22Rv1 (cell line): Measurements from ENCODE around the gene TMEM255A.

Source experiments
- H3K27ac ChIP-seq: fragments of 450-650 bp; 2 replicates; pipeline ENCODE4 v1.5.1; 2017
- ZFX ChIP-seq: fragments of 450-650 bp; IDR thresholded peaks from 2 replicates; pipeline ENCODE4 v1.6.1; 2017; ENCODE audit warnings: antibody characterized with exemption, borderline replicate concordance
- TF ChIP-seq, protein P1 (sequence below): fragments of 450-650 bp; IDR thresholded peaks from 2 replicates; pipeline ENCODE4 v1.5.1; 2017; ENCODE audit warnings: mild to moderate bottlenecking

Gene TMEM255A

DNA sequence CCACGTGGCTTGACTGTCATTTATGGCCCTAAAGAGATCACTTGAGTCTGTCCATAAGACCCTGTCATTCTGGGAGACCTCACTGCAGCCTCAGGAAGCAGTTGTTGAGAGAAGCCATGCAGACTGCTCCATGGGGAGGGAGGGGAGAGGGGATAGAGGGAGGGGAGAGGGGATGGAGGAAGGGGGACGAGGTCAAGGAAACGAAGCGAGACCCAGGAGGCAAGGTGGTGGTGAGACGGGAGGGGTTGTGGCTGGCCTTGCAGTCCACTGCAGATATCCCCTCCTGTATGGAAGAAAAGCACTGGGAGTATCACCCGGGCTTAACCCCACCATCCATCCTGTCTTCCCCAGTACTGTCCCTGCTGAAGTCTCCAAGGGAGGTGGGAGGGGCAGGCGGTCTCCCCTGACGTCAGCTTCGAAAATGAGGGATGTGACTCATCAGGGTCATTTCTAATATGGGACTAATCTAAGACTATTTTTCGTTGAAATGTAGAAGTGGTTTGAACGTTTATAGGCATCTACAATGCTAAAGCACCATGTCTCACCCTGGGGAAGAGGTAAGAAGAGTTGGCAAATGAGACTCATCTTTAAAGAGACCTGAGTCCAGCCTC is 5.6 kb downstream of the TMEM255A start:
- TF ChIP-seq, protein P1, sequence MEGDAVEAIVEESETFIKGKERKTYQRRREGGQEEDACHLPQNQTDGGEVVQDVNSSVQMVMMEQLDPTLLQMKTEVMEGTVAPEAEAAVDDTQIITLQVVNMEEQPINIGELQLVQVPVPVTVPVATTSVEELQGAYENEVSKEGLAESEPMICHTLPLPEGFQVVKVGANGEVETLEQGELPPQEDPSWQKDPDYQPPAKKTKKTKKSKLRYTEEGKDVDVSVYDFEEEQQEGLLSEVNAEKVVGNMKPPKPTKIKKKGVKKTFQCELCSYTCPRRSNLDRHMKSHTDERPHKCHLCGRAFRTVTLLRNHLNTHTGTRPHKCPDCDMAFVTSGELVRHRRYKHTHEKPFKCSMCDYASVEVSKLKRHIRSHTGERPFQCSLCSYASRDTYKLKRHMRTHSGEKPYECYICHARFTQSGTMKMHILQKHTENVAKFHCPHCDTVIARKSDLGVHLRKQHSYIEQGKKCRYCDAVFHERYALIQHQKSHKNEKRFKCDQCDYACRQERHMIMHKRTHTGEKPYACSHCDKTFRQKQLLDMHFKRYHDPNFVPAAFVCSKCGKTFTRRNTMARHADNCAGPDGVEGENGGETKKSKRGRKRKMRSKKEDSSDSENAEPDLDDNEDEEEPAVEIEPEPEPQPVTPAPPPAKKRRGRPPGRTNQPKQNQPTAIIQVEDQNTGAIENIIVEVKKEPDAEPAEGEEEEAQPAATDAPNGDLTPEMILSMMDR: no peak
- TF ChIP-seq ZFX: no peak
- no peak overlapping the region for H3K27ac ChIP-seq

DNA sequence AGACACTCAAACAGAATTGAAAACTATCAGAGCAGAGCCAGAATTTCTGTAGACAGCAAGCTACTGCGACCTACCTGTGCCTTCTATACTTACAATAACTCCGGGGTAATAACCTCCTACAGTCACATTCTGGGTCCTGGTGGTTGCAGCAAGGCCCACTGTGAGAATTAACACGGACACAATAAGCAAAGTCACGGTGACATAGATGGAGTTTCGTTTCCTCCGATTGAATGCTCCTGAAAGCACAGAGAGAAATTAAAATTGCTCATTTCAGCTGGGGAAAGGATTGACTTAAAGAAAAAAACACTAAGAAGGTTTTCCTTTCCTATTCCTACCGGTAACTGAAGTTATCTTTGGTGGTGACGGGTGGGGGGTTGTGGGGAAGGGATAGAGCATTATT is 7.0 kb downstream of the TMEM255A start:
- no peak overlapping the region for H3K27ac ChIP-seq
- no peak for TF ChIP-seq ZFX
- TF ChIP-seq, protein P1: no peak

DNA sequence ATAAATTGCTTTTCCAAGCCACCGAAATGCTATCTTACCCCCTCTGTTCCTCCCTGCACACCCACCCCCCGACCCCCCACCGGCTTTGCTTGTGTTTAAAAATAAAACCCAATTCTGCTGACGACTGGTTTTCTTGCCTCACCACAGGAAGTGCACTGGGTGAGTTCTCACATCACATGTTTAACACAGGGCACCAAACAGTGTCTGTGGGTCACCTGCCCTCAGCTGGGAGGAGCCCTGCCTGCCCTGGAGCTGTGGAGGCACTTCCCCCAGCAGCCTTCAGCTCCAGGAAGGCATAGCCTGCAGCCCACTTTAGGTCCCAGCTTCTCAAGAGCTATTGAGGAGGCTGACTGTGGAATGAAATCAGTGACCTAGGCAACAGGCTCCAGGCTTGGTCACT is 8.8 kb downstream of the TMEM255A start:
- H3K27ac ChIP-seq: no peak overlapping the region
- TF ChIP-seq, protein P1: no peak
- TF ChIP-seq ZFX: no peak

DNA sequence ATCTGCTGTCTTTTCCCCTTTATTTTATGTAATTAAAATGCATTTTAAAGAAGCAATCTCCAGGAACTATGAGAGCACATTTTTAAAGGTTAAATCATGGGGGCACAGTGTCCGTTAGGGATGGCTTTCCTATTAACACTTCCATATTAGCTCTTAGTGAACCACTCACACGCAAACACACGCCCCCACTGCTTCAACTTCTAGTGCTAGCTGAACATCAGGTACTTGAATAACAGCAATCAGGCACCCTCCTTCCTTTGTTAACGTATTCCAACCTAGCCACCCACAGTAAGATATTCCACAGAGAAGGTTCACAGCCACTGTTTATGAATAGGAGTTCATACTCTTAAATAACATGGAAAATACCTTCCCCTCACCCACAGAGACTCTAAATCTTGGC is 9.3 kb downstream of the TMEM255A start:
- no peak for TF ChIP-seq ZFX
- TF ChIP-seq, protein P1: no peak
- H3K27ac ChIP-seq: no peak overlapping the region

DNA sequence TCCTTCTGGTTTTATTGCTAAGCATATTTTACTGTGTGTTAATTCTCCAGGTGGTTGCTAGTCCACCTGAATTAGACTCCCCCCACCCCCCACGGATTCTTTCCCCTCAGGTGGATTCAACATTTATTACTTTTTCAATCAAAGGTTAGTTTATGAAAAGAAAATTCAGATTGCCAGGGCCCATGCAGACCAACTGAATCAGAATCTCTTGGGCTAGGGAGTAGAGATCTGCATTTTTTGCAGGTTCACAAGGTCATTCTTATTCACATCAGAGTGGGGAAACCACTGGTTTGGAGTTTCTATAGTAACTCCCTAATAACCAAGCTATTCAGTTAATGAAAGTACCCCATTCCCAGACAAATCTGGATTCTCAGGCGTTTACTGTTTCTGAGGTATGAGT is 9.8 kb downstream of the TMEM255A start:
- no peak overlapping the region for H3K27ac ChIP-seq
- TF ChIP-seq, protein P1: no peak
- no peak for TF ChIP-seq ZFX

DNA sequence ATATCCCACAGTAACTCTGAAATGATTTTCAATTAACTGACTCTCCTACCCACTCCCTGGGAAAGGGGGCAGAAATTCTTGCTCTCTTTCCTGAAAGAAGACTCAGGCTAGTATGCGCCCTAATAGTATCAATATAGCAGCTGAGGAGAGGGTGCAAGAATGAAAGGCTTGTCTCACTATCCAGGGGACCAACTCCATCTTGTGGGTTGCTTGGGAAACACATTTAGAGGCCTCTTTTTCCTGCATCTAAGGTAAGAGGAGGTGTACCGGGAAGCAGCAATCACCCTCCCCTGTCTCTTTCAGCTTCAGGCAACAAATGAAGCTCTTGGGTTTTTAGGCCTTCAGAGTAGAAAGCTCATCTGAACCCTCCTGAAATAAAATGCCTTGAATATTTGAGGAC is 11.3 kb downstream of the TMEM255A start:
- TF ChIP-seq ZFX: no peak
- TF ChIP-seq, protein P1: no peak
- no peak overlapping the region for H3K27ac ChIP-seq

GRCh38 chrX:120297923-120298322 is 13.3 kb downstream of the TMEM255A start:
- TF ChIP-seq, protein P1: no peak
- no peak for TF ChIP-seq ZFX
- no peak overlapping the region for H3K27ac ChIP-seq
